Stimulated activated CD8-positive, alpha-beta memory T cell treated with anti-CD3 and anti-CD28 coated beads, Interleukin-7, amount 100 ng/mL, for 24 hours (primary cell): ENCODE measurements around the gene IRF2BP1.
A peak's percentile ranks its signal among the peaks of the same experiment; 100 is the strongest.
"Not testable (repeated sequence)": the region's sequence is repeated elsewhere in the genome, so short reads cannot be mapped to it uniquely, and the experiment has no call there.

Source experiments
- DNase-seq: peaks from one replicate; pipeline ENCODE4 v3.0.0-alpha.2; 2020; ENCODE audit warnings: low read depth

IRF2BP1 gene

DNA sequence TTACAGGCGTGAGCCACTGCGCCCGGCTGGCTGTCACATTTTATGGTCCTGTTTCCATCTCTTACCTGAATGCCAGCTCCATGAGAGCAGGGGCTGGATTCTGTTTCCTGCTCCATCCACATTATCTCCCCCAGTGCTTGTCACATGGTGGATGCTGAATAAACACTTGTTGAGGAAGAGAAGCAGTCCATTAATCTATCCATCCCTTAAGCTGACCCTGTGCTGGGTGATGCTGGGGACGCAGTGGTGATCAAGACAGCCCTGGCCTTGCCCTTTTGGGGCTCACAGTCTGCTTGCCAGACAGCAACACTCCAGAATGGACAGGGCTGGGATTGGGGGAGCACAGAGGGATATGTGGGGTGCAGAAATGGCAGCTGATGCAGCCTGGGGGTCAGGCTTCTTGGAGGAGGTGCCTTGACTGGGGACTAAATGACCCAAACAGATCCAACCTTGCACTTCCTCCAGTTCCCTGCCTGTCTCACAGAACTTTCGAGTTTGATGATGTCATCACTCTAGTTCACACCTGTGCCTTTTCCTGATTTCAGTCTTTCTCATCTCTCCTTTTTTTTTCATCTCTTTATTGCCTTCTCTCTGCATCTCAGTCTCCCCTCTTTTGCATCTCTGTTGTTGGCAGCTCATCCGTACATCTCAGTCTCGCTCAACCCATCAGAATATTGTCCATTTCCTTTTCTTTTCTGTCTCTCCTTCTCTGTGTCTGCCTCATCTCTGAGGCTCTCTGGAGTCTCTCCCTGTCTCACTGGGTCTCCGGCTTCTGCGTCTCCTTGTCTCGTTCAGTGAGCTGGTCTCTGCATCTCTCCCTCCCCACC is 4.6 kb downstream of the IRF2BP1 start:
- no peak for DNase-seq

DNA sequence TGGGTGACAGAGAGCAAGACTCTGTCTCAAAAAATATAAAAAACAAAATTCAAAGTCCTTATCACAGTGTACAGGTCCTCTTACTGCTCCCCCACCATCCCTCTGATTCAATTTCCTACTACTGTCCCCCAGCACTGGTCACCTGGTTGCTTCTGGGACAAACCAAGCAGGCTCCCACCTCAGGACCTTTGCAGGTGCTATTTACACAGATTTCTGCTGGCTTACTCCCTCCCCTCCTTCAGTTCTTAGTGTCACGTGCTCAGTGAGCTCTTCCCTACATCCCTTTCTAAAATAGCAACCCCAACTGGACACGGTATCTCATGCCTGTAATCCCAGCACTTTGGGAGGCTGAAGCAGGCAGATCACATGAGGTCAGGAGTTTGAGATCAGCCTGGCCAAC is 6.0 kb downstream of the IRF2BP1 start:
- no peak for DNase-seq

DNA sequence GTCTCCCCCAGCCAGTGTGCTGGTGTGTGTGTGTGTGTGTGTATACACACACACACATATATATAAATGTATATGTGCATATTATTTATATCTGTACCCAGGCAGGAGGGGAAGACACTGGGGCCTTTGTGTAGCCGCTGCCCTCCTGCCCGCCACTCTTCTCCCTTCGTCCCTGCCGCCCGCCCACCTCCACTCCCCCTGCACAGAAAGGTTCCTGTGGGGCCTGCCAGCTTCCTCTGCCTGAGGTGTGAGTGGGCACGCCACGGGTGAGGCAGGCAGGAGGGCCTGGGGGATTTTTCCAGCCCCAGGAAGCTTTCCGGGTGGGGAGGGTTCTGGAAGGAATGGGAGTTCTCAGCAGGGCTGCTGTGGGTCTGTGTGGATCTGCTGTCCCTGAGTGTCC is 6.9 kb downstream of the IRF2BP1 start:
- no peak for DNase-seq

DNA sequence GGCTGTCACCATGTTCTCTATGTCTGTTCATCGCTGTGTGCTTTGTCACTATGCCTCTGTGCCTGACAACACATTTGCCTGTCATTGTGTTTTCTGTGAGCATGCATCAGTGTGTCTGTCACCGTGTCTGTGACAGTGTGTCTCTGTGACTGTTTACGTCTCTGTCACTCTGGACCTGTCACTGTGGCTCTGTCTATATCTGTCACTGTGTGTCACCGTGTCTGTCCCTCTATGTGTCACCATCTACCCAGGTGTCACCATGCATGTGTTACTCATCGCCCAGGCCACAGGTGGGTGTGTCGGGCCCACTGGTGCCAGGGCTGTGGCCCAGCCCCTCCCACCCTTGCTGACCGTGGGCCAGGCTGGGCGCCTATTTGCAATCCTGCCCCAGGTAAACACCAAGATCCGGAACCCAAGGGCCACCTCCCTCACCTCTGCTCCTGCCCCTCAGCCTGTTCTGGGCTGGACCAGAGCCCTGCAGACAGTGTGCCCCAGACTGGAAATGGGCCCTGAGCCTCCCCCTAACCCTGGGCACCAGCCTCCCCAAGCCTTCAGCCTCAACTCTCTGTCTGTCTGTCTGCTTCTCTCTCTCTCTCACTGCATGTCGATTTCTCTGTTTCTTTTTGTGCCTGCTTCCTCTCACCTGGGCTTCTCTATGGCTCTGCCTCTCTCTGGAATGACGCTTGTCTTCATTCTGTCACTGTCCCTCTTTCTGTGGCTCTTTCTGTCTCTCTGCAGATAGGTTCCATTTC is 7.7 kb downstream of the IRF2BP1 start:
- DNase-seq, result no peak

DNA sequence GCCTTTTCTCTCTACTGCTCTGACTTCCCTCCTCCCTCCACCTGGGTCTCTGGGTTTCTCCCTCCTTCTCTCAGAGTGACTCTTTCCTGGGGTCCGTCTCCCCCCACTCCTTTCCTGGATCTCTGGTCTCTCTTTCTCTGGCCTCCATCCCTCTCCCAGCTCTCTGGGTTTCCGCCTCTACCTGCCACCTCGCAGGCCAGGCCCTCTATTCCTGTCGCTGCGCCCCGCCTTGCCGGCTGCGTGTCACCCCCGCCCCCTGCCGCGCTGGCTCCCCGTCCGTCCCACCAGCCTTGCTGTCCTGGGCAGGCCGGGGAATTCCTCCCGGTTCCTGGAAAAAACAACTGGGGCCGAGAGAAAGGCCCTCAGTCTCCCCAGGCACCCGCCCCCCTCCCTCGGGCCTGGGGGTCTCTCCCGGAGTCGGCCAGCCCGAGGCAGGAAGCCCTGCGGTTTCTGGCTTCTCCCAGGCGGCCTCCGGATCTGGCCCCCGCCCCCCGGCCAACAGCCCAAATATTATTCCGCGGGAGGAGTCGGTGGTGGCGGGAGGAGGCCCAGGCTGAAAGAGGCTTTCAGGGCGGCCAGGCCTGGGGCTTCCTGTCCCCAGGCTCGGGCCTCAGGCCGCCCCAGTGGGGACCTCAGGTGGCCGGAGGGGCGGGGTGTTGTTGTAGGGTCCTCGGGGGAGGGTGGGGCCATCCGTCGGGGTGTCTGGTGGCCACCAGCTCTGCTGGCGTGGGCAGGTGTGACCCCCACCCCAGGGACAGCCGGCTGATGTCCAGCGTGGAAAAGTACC is 9.3 kb downstream of the IRF2BP1 start:
- no peak for DNase-seq

DNA sequence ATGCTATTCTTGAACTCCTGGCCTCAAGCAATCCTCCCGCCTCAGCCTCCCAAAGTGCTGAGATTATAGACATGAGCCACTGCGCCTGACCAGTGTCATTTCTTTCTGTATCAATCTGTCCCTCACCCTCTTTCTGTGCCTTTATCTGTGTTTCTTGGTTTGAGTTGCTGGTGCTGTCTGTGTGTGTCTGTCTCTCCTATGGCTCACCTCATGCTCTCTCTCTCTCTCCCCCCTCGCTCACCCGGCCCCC is 9.9 kb downstream of the IRF2BP1 start:
- DNase-seq, result no peak

DNA sequence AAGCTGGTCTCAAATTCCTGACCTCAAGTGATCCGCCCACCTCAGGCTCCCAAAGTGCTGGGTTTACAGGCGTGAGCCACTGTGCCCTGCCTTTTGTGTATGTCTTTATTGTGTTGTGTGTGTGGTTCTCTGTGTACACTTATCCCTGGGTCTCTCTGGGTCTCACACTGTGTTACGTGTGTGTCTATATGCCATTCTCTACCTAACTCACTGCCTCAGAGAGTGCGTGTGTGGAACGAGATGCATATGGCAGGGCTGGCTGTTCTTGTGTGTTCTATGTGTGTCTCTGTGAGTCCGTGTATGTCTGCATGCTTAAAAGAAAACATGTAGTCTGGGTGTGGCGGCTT is 11.3 kb downstream of the IRF2BP1 start:
- no peak for DNase-seq

DNA sequence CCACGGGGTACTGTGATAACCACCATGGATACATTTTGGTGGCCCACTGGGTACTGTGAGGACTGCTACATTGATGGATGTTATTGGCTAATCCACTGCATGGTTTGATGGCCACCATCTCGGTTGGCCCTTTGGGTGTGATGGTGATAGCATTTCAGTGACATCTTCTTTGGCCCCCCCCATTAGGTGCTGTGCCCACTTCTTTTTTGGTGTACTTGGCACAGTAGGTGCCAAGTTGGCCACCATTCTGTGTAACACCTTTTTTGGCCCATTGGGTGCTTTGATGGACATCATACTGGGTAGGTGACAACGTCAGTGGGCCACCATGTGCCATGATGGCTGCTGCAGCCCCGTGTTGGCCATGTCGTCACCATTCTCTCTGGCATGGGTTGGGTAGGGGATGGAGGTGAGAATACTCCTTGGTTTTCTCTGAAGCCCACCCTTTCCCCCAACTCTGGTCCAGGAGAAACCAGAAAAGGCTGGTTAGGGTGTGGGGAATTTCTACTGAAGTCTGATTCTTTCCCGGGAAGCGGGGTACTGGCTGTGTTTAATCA is 12.6 kb downstream of the IRF2BP1 start:
- no peak for DNase-seq

DNA sequence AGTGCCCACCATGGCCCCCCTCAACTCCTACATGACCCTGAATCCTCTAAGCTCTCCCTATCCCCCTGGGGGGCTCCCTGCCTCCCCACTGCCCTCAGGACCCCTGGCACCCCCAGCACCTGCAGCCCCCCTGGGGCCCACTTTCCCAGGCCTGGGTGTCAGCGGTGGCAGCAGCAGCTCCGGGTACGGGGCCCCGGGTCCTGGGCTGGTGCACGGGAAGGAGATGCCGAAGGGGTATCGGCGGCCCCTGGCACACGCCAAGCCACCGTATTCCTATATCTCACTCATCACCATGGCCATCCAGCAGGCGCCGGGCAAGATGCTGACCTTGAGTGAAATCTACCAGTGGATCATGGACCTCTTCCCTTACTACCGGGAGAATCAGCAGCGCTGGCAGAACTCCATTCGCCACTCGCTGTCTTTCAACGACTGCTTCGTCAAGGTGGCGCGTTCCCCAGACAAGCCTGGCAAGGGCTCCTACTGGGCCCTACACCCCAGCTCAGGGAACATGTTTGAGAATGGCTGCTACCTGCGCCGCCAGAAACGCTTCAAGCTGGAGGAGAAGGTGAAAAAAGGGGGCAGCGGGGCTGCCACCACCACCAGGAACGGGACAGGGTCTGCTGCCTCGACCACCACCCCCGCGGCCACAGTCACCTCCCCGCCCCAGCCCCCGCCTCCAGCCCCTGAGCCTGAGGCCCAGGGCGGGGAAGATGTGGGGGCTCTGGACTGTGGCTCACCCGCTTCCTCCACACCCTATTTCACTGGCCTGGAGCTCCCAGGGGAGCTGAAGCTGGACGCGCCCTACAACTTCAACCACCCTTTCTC is 13.6 kb downstream of the IRF2BP1 start:
- DNase-seq, result no peak

DNA sequence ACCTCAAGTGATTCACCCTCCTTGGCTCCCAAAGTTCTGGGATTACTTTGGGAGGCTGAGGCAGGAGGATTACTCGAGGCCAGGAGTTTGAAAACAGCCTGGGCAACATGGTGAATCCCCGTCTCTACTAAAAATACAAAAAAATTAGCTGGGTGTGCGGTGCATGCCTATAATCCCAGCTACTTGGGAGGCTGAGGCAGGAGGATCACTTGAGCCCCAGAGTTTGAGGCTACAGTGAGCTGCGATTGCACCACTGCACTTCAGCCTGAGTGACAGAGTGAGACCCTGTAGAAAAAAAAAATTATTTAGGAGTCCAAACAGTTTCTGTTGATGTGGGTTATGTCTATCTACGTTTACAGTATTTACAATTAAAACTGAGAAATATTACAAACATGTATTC is 15.1 kb downstream of the IRF2BP1 start:
- DNase-seq, result no peak

DNA sequence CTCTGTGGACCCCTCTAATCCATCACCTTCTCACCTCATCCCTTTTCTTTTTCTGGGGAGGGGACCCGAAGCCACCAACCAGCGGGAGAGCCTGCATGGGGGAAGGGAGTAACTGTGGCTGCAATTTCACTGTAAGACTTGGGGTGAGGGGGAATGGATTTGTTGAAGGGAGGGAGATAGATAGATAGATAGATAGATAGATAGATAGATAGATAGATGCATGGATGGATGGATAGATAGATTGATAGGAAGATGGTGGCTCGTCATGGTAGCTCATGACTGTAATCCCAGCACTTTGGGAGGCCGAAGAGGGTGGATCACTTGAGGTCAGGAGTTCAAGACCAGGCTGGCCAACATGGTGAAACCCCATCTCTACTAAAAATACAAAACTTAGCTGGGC is 18.7 kb downstream of the IRF2BP1 start:
- not testable (repeated sequence) for DNase-seq

DNA sequence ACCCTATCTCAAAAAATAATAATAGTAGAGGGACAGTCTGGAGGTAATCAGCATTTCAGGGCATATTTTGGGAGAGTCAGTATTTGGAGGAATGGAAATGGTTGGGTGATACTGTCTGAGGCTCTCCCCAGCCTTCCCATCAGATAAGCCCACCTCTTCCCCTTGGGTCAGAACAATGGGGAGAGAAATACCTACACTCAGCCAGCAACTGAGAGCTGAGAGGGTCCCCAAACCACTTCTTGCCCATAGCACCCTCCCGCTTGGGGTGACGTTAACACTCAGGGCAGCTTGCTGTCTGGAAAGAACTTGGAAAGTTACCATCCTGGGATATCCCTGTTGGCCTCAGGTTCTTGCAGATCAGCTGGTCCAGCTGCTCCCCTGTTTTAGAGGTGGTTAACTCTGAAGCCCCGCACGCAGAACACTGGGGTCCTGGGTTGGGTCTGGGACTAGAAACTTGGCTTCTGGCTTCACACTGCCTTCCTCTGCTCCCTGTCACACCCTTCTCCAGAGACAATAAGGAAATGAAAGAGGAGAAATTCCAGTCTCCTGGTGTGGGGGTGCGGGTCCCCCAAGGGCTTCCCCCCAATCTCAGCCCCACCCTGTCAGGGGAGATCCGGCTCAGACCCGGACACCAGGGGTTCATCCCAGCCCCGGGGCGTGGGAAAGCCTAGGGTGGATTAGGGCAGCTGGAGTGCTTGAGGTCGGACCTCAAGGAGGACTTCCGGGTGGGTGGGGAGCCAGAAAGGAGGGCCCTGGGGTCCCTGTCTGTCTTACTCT is 19.4 kb downstream of the IRF2BP1 start:
- DNase-seq, result no peak

DNA sequence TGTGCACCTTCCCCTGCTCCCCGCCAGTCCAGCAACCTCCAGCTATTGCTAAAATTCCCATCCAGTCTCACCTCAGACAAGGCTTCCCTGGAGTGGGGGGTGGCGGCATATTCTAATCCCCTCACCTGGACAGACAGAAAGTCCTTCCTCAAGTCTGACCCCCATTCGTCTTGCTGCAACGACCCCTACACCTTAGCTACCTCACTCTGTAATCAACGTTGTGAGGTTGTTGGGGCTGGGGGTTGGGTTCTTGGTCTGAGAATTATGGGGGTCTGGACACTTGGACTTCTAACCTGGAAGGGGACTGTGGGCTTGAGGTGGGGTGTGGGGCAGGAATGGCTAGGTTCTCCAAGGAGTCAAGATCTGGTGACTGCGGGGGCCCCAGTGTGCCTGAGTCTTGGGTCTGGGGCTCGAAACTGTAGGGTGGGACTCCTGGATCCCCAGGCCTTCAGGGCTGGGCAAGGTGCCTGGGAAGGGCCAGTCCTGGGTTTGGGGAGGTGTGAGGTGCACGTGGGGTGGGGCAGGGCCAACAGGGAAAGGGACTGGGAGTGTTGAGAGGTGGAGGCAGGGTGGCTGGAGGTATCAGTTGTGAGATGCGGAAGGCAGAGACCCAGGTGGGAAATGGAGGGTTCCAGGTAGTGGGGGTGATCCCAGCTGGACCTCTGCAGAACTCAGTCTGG is 20.5 kb downstream of the IRF2BP1 start:
- DNase-seq, result no peak

DNA sequence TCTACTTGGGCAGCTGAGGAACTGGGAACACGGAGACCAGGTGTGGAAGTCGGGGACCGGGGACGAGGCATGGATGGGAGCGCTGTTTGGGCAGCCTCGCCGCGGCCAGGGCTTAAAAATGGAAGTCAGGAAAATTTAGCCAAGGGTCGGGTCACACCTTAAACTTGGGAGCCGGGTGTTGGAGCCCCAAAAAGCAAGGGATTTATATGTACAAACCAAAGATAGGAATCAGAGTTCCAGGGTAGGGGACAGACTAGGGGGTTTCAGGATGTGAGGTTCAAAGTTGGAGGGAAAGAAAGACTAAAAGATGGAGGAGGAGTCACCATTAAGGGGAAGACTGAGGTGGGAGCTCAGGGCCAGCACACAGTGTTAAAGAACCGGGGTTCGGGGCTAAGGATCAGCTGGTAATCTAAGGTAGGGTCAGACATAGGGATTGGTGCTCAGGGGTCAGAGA is 21.3 kb downstream of the IRF2BP1 start:
- no peak for DNase-seq

DNA sequence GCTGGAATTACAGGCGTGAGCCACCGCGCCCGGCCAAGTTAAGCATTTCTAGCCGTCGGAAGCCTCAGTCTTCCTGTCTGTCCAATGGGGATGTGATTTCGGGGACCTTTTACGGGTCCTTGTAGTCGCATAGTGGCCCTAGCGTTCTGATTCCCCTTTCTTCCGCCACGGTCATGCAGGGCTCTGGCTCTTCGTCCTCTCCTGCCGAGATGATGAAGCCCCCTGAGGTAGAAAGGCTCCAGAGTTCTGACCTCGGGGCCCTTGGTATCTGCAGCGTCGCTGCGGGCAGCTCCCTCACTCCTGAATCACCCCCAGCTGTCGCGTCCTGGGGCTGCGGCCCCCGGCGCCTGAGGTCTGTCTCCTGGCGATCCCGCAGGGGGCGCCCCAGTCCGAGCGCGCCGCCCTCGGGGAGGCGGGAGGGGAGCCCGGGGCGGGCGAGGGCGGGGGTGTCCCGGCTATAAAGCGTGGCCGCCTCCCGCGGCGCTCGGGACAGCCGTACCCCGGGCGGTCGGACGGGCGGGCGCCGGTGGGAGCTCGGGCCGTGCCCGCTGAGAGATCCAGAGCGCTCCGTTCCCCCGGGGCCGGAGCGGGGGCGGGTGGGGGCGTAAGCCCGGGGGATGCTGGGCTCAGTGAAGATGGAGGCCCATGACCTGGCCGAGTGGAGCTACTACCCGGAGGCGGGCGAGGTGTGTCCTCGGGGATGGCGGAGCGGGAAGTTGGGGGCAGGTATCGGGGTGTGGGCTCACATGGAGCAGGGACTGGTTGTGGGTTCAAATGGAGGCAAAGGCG is 21.9 kb downstream of the IRF2BP1 start, which contains the start of gene FOXA3:
TSS of gene FOXA3 (plus strand) at position 487 of the 789 bp plus-strand sequence. CDS start at position 618, 131 bp downstream.
- no peak for DNase-seq

DNA sequence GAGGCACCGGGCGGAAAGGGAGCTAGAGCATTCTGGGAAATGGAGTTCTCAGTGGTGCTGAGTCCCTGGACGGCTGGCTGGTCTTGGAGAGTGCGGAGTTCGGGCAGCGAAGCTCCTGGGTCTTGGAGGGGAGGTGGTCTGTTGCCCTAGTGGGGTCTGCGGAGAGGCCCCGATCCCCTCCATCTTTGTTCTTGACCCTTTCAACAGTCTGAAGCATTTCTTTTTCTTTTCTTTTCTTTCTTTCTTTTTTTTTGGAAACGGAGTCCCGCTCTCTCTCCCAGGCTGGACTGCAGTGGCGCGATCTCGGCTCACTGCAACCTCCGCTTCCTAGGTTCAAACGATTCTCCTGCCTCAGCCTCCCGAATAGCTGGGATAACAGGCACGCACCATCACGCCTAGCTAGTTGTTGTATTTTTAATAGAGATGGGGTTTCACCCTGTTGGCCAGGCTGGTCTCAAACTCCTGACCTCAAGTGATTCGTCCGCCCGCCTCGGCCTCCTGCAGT is 22.6 kb downstream of the IRF2BP1 start:
- DNase-seq, result no peak

DNA sequence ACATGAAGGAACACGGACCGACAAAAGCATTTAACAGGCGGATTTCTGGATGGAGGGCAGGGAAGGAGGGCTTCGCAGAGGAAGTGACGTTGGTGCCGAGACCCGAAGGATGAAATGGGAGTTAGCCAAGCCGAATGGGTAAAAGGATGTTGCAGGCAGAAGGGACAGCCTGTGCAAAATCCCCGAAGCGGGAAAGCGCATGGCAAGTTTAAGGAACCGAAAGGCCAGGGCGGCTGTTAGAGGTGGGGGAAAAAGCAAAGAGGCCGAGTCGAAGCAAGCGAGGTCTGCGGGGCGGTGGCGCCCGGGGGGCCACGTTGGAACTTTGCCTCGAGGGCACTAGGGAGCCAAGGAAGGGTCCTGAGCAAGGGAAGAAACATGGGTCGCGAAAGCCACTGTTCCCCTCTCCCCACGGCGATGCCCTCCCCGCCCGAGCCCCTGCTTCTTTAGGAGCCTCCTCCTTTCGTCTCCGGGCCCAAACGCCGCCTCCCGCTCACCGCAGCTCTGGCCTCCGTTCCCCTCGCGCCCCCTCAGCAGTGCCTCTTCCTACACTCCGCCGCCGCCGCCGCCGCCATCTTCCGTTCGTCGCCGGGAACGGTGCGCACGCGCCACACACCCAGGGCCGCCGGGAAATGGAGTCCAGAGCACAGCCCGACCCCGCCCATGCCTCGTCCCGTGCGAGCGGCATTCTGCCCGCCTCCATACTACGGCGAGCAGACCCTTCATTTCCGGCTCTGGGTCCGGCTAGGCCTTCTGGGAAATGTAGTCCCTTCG is 23.2 kb downstream of the IRF2BP1 start, which contains the start of gene SYMPK:
TSS of gene SYMPK (minus strand) at position 584 of the 771 bp plus-strand sequence. CDS start 8,652 bp downstream, outside the sequence.
- peak; percentile 96 for DNase-seq

DNA sequence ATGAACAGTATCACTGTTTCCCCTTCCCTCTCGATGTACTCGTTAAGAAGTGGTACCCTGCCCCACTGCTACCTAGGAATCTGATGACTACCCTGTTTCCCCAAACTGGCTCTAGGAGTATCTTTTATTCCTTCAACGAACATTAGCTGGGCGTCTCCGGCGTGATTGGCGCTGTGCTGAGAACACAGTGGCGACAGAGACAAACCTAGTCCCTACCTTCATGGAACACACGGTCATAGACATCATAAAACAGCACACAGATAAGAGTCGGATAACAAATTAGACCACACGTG is 23.7 kb downstream of the IRF2BP1 start:
- DNase-seq, result no peak
